ENCODE data around the gene MPC1.

The MPC1 gene

GRCh38 chr6:166361077-166361429, 21.7 kb downstream of the MPC1 start:
- no peaks in the 10 kb centered on the region for H3K36me3 ChIP-seq (ENCODE audit: control insufficient read depth, insufficient read depth, low read length)
- no peak overlapping the region for H3K4me3 ChIP-seq (ENCODE audit: extremely low read depth, insufficient read depth, low read length, poor library complexity, severe bottlenecking)
- peaks cover 28% of the 10 kb centered on the region for H3K4me1 ChIP-seq (ENCODE audit: control insufficient read depth, insufficient read depth, low read length, poor library complexity, severe bottlenecking)
- no peaks in the 10 kb centered on the region for H3K9me3 ChIP-seq (ENCODE audit: control insufficient read depth, low read length)
- H3K27ac ChIP-seq (ENCODE audit: low read depth, low read length, severe bottlenecking): peak overlapping the region; percentile 6
- WGBS, 2 experiments (ENCODE audit: insufficient coverage in 2 of 2): 100% methylated on average over 2 of the region's 3 CpGs; no CpG with 5 or more reads in 1 of the 2 experiments

GRCh38 chr6:166360243-166361076, 22.3 kb downstream of the MPC1 start:
- peak overlapping the region; percentile 6 for H3K27ac ChIP-seq (ENCODE audit: low read depth, low read length, severe bottlenecking)
- no peaks in the 10 kb centered on the region for H3K36me3 ChIP-seq (ENCODE audit: control insufficient read depth, insufficient read depth, low read length)
- no peaks in the 10 kb centered on the region for H3K9me3 ChIP-seq (ENCODE audit: control insufficient read depth, low read length)
- 85 to 87% methylated on average over 5 to 6 of the region's 8 CpGs for WGBS, 2 experiments (ENCODE audit: insufficient coverage in 2 of 2)
- peaks cover 22% of the 10 kb centered on the region for H3K4me1 ChIP-seq (ENCODE audit: control insufficient read depth, insufficient read depth, low read length, poor library complexity, severe bottlenecking)
- H3K4me3 ChIP-seq (ENCODE audit: extremely low read depth, insufficient read depth, low read length, poor library complexity, severe bottlenecking): no peak overlapping the region

GRCh38 chr6:166355552-166355951, 27.2 kb downstream of the MPC1 start:
- WGBS, 2 experiments (ENCODE audit: insufficient coverage in 2 of 2): 77 to 78% methylated on average over 2 to 4 of the region's 5 CpGs
- Histone ChIP-seq H3K27ac (ENCODE audit: low read depth, low read length, severe bottlenecking) (no peak overlapping the region), H3K9me3 (ENCODE audit: control insufficient read depth, low read length) (no peaks in the 10 kb centered on the region), H3K36me3 (ENCODE audit: control insufficient read depth, insufficient read depth, low read length) (no peaks in the 10 kb centered on the region), H3K4me3 (ENCODE audit: extremely low read depth, insufficient read depth, low read length, poor library complexity, severe bottlenecking) (no peak overlapping the region), H3K4me1 (ENCODE audit: control insufficient read depth, insufficient read depth, low read length, poor library complexity, severe bottlenecking) (peaks cover 4% of the 10 kb centered on the region)

GRCh38 chr6:166354965-166355364, 27.8 kb downstream of the MPC1 start:
- no peak overlapping the region for H3K27ac ChIP-seq (ENCODE audit: low read depth, low read length, severe bottlenecking)
- H3K36me3 ChIP-seq (ENCODE audit: control insufficient read depth, insufficient read depth, low read length): no peaks in the 10 kb centered on the region
- no peaks in the 10 kb centered on the region for H3K4me1 ChIP-seq (ENCODE audit: control insufficient read depth, insufficient read depth, low read length, poor library complexity, severe bottlenecking)
- no peak overlapping the region for H3K4me3 ChIP-seq (ENCODE audit: extremely low read depth, insufficient read depth, low read length, poor library complexity, severe bottlenecking)
- no peaks in the 10 kb centered on the region for H3K9me3 ChIP-seq (ENCODE audit: control insufficient read depth, low read length)
- no CpG with 5 or more reads among the region's 4 CpGs for WGBS, 2 experiments (ENCODE audit: insufficient coverage in 2 of 2)

DNA sequence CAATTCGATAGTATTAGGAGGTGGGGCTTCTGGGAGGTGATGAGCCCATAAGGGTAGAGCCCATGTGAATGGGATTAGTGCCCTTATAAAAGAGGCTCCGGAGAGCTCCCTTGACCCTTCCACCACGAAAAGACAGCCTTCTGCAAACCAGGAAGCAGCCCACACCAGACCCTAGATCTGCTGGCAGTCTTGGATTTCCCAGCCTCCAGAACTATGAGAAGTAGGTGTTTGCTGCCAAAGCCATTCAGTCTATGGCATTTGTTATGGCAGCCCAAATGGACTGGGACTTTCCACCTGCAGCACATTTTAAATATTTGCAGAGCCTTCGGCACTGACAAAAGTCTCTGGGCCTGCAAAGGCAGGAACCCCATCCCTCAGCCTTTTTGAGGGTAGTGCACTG, 28.6 kb downstream of the MPC1 start:
- no peaks in the 10 kb centered on the region for H3K9me3 ChIP-seq (ENCODE audit: control insufficient read depth, low read length)
- WGBS, 2 experiments (ENCODE audit: insufficient coverage in 2 of 2): 83 to 100% methylated on average over 1 to 2 of the region's 4 CpGs
- H3K27ac ChIP-seq (ENCODE audit: low read depth, low read length, severe bottlenecking): no peak overlapping the region
- no peaks in the 10 kb centered on the region for H3K36me3 ChIP-seq (ENCODE audit: control insufficient read depth, insufficient read depth, low read length)
- H3K4me3 ChIP-seq (ENCODE audit: extremely low read depth, insufficient read depth, low read length, poor library complexity, severe bottlenecking): no peak overlapping the region
- H3K4me1 ChIP-seq (ENCODE audit: control insufficient read depth, insufficient read depth, low read length, poor library complexity, severe bottlenecking): no peaks in the 10 kb centered on the region

GRCh38 chr6:166353507-166353906, 29.2 kb downstream of the MPC1 start:
- Histone ChIP-seq H3K4me1 (ENCODE audit: control insufficient read depth, insufficient read depth, low read length, poor library complexity, severe bottlenecking) (no peaks in the 10 kb centered on the region), H3K9me3 (ENCODE audit: control insufficient read depth, low read length) (no peaks in the 10 kb centered on the region), H3K27ac (ENCODE audit: low read depth, low read length, severe bottlenecking) (no peak overlapping the region), H3K36me3 (ENCODE audit: control insufficient read depth, insufficient read depth, low read length) (no peaks in the 10 kb centered on the region), H3K4me3 (ENCODE audit: extremely low read depth, insufficient read depth, low read length, poor library complexity, severe bottlenecking) (no peak overlapping the region)
- 83% methylated on average over 1 of the region's 1 CpG; no CpG with 5 or more reads in 1 of the 2 experiments for WGBS, 2 experiments (ENCODE audit: insufficient coverage in 2 of 2)

DNA sequence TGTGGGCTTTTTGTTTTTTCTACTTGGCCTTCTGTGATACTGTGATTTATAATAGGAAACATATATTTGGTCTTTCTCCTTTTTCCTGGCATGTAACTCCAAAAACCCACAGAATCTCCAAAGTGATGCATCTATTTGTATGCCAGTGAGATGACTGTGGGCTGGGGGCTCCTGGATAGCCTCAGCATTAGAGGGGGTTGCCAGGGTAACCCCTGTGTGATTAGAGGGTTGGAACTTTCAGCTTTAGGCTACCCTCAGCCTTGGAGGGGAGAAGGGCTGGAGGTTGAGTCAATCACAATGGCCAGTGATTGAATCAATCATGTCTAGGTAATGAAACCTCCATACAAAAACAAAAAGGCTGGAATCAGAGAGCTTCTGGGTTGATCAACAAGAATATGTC, 29.8 kb downstream of the MPC1 start:
- H3K9me3 ChIP-seq (ENCODE audit: control insufficient read depth, low read length): no peaks in the 10 kb centered on the region
- H3K27ac ChIP-seq (ENCODE audit: low read depth, low read length, severe bottlenecking): no peak overlapping the region
- H3K4me3 ChIP-seq (ENCODE audit: extremely low read depth, insufficient read depth, low read length, poor library complexity, severe bottlenecking): no peak overlapping the region
- no peaks in the 10 kb centered on the region for H3K4me1 ChIP-seq (ENCODE audit: control insufficient read depth, insufficient read depth, low read length, poor library complexity, severe bottlenecking)
- H3K36me3 ChIP-seq (ENCODE audit: control insufficient read depth, insufficient read depth, low read length): no peaks in the 10 kb centered on the region

DNA sequence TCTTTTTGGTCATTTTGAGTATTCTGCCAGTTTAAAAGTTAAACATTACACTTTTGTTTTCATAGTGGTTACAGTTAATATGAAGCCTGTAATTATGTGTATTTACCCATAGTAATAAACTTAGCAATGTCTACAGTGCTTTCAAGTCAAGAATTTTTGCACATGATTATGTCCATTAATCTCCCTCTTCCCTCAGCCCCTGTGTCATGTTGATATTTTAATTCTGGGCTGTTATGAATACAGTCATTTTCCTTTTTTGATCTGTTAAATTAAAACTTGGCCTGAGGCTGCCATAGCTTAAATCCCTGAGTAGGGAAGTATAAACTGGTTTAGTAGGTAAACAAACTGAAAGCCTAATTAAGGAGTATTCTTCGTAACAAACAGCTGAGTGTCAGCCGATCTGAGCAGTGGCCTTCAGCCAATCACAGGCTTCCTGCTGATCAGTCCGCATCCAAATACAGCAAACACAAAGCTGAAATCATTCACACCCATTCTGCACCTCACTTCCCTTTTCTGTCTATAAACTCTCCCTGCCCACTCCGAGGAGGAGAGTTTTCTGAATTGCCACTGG, 30.9 kb downstream of the MPC1 start:
- no peak overlapping the region for H3K27ac ChIP-seq (ENCODE audit: low read depth, low read length, severe bottlenecking)
- no peak overlapping the region for H3K4me3 ChIP-seq (ENCODE audit: extremely low read depth, insufficient read depth, low read length, poor library complexity, severe bottlenecking)
- H3K9me3 ChIP-seq (ENCODE audit: control insufficient read depth, low read length): no peaks in the 10 kb centered on the region
- no peaks in the 10 kb centered on the region for H3K4me1 ChIP-seq (ENCODE audit: control insufficient read depth, insufficient read depth, low read length, poor library complexity, severe bottlenecking)
- no peaks in the 10 kb centered on the region for H3K36me3 ChIP-seq (ENCODE audit: control insufficient read depth, insufficient read depth, low read length)
- 50 to 67% methylated on average over 2 to 4 of the region's 4 CpGs for WGBS, 2 experiments (ENCODE audit: insufficient coverage in 2 of 2)

GRCh38 chr6:166348305-166348949, 34.3 kb downstream of the MPC1 start:
- 91 to 96% methylated on average over 2 to 4 of the region's 6 CpGs for WGBS, 2 experiments (ENCODE audit: insufficient coverage in 2 of 2)
- Histone ChIP-seq H3K9me3 (ENCODE audit: control insufficient read depth, low read length) (no peaks in the 10 kb centered on the region), H3K27ac (ENCODE audit: low read depth, low read length, severe bottlenecking) (no peak overlapping the region), H3K4me3 (ENCODE audit: extremely low read depth, insufficient read depth, low read length, poor library complexity, severe bottlenecking) (no peak overlapping the region), H3K4me1 (ENCODE audit: control insufficient read depth, insufficient read depth, low read length, poor library complexity, severe bottlenecking) (peaks cover 8% of the 10 kb centered on the region), H3K36me3 (ENCODE audit: control insufficient read depth, insufficient read depth, low read length) (no peaks in the 10 kb centered on the region)

- Histone ChIP-seq H3K9me3 (ENCODE audit: control insufficient read depth, low read length) (no peaks in the 10 kb centered on the region), H3K36me3 (ENCODE audit: control insufficient read depth, insufficient read depth, low read length) (no peaks in the 10 kb centered on the region), H3K4me1 (ENCODE audit: control insufficient read depth, insufficient read depth, low read length, poor library complexity, severe bottlenecking) (peaks cover 11% of the 10 kb centered on the region), H3K4me3 (ENCODE audit: extremely low read depth, insufficient read depth, low read length, poor library complexity, severe bottlenecking) (no peak overlapping the region), H3K27ac (ENCODE audit: low read depth, low read length, severe bottlenecking) (no peak overlapping the region)
Observed at GRCh38 chr6:166346965-166347364, 35.8 kb downstream of the MPC1 start.

- Histone ChIP-seq H3K27ac (ENCODE audit: low read depth, low read length, severe bottlenecking) (no peak overlapping the region), H3K4me1 (ENCODE audit: control insufficient read depth, insufficient read depth, low read length, poor library complexity, severe bottlenecking) (peaks cover 11% of the 10 kb centered on the region), H3K36me3 (ENCODE audit: control insufficient read depth, insufficient read depth, low read length) (no peaks in the 10 kb centered on the region), H3K4me3 (ENCODE audit: extremely low read depth, insufficient read depth, low read length, poor library complexity, severe bottlenecking) (no peak overlapping the region), H3K9me3 (ENCODE audit: control insufficient read depth, low read length) (no peaks in the 10 kb centered on the region)
- 100% methylated on average over 1 of the region's 3 CpGs for WGBS, 2 experiments (ENCODE audit: insufficient coverage in 2 of 2)
Observed at GRCh38 chr6:166346449-166346848, 36.3 kb downstream of the MPC1 start.

Data from mesodermal cell (in vitro differentiated cells).